HEK293T (cell line): ENCODE measurements around the gene BTBD9.

Experiments used
- CTCF ChIA-PET: fragments of 350-600 bp; formaldehyde crosslinking; extraction: SDS; loops from one replicate; lab custom pipeline; 2021; ENCODE audit warnings: antibody characterized with exemption, inconsistent platforms; lab: Yijun Ruan, JAX
- POLR2A ChIA-PET: fragments of 350-600 bp; formaldehyde crosslinking; extraction: SDS; loops from one replicate; lab custom pipeline; 2020; ENCODE audit warnings: antibody characterized with exemption, inconsistent platforms; lab: Yijun Ruan, JAX
- DNase-seq: peaks from one replicate; pipeline ENCODE4 v3.0.0; 2012; ENCODE audit warnings: mixed read lengths; ENCODE audit errors: extremely low spot score
- ARNT ChIP-seq: fragments of 450-650 bp; IDR thresholded peaks from 2 replicates; pipeline ENCODE4 v1.6.1; 2017; ENCODE audit warnings: mild to moderate bottlenecking
- BHLHE40 ChIP-seq: fragments of 450-650 bp; IDR thresholded peaks from 2 replicates; pipeline ENCODE4 v1.6.1; 2016; ENCODE audit warnings: mild to moderate bottlenecking, moderate library complexity, borderline replicate concordance
- CTBP1 ChIP-seq: fragments of 450-650 bp; IDR thresholded peaks from 2 replicates; pipeline ENCODE4 v1.6.1; 2016; ENCODE audit warnings: borderline replicate concordance
- ELF4 ChIP-seq: fragments of 450-650 bp; IDR thresholded peaks from 2 replicates; pipeline ENCODE4 v1.6.1; 2017; ENCODE audit warnings: antibody characterized with exemption
- FOXA1 ChIP-seq: fragments of 450-650 bp; IDR thresholded peaks from 2 replicates; pipeline ENCODE4 v1.6.1; 2016; ENCODE audit warnings: mild to moderate bottlenecking
- FOXK2 ChIP-seq: fragments of 450-650 bp; IDR thresholded peaks from 2 replicates; pipeline ENCODE4 v1.6.1; 2016; ENCODE audit warnings: mild to moderate bottlenecking
- FOXM1 ChIP-seq: fragments of 450-650 bp; IDR thresholded peaks from 2 replicates; pipeline ENCODE4 v1.6.1; 2017; ENCODE audit warnings: mild to moderate bottlenecking, borderline replicate concordance
- HDGF ChIP-seq: fragments of 450-650 bp; IDR thresholded peaks from 2 replicates; pipeline ENCODE4 v1.6.1; 2017; ENCODE audit warnings: antibody characterized with exemption, borderline replicate concordance
- L3MBTL2 ChIP-seq: fragments of 450-650 bp; conservative IDR thresholded peaks from 2 replicates; pipeline ENCODE4 v1.6.1; 2016; ENCODE audit warnings: mild to moderate bottlenecking
- LEF1 ChIP-seq: fragments of 450-650 bp; IDR thresholded peaks from 2 replicates; pipeline ENCODE4 v1.6.1; 2017; ENCODE audit warnings: mild to moderate bottlenecking, borderline replicate concordance
- NFRKB ChIP-seq: fragments of 450-650 bp; IDR thresholded peaks from 2 replicates; pipeline ENCODE4 v1.6.1; 2016; ENCODE audit warnings: mild to moderate bottlenecking, moderate library complexity
- SP1 ChIP-seq: fragments of 450-650 bp; IDR thresholded peaks from 2 replicates; pipeline ENCODE4 v1.6.1; 2017
- SUZ12 ChIP-seq: fragments of 450-650 bp; IDR thresholded peaks from 2 replicates; pipeline ENCODE4 v1.6.1; 2016; ENCODE audit warnings: mild to moderate bottlenecking
- TARDBP ChIP-seq: fragments of 450-650 bp; IDR thresholded peaks from 2 replicates; pipeline ENCODE4 v1.6.1; 2016
- ZNF384 ChIP-seq: fragments of 450-650 bp; IDR thresholded peaks from 2 replicates; pipeline ENCODE4 v1.6.1; 2016
- TF ChIP-seq, protein P1 (sequence below): fragments of 450-650 bp; IDR thresholded peaks from 2 replicates; pipeline ENCODE4 v1.6.1; 2016

Gene BTBD9

DNA sequence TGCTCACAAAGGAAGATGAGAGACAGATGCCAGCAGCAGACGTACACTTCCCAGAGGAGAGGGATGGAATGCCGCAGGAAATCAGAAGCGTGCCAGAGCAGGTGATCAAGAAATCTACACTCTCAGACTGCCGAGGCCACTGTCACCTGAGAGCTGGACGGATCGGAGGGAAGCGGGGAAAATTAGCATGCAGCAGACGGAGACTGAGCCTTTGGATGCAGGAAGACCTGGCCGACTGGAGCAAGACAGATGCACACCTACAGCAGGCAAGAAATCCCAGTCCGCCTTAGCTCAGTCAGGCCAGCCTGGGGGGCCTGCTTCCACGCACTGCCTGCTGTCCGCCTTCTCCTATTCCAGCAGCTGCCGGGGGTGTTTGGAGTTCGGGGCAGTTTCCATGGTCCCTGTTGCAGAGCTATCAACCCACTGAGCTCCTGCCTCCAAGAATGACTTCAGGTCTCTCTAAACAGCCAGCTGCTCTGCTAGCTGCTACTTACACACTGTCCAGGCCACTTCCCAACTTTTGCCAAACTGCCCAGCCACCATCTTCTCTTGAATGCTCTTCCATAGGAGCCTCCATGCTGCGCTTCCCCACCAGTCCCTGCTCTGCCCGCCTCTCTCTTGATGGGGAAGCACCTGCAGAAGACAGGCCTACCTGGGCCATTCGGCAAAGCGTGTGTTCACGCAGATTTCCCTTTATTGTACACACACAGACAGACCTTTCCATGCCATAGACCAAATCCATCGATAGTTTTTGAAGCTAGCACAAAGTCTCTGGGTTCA, 451.7 kb downstream of the BTBD9 start:
- no peak for DNase-seq
- POLR2A ChIA-PET, result no interaction called here
- TF ChIP-seq ELF4 (no peak), LEF1 (no peak), FOXA1 (no peak), SUZ12 (no peak), SP1 (no peak), ZNF384 (no peak), TARDBP (no peak), HDGF (no peak), FOXM1 (no peak), L3MBTL2 (no peak), CTBP1 (no peak)
- TF ChIP-seq, protein P1, sequence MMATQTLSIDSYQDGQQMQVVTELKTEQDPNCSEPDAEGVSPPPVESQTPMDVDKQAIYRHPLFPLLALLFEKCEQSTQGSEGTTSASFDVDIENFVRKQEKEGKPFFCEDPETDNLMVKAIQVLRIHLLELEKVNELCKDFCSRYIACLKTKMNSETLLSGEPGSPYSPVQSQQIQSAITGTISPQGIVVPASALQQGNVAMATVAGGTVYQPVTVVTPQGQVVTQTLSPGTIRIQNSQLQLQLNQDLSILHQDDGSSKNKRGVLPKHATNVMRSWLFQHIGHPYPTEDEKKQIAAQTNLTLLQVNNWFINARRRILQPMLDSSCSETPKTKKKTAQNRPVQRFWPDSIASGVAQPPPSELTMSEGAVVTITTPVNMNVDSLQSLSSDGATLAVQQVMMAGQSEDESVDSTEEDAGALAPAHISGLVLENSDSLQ, result no peak
- CTCF ChIA-PET, result no interaction called here

DNA sequence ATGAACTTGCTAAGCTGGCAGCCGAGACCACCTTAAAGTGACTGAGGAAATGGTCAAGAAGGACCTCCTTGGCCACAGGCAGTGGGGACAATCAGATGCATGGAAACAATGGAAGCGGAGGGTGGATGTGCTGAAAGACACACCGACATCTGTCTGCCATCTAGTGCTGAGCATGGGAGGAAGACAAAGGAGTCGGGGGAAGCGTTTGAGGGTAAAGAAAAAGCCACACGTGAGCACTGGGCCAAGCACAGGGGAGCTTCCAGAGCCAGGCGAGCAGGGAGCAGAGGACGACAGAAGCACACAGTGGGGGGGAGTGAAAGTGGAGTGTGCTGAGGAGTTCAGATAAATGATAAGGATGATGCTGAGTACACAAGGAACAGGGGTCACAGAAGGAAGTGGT, 452.4 kb downstream of the BTBD9 start:
- POLR2A ChIA-PET, result no interaction called here

GRCh38 chr6:38185752-38186151, 454.0 kb downstream of the BTBD9 start:
- no peak for TF ChIP-seq LEF1
- no peak for TF ChIP-seq TARDBP
- TF ChIP-seq CTBP1, result no peak
- no peak for TF ChIP-seq FOXM1
- TF ChIP-seq SP1, result no peak
- no peak for TF ChIP-seq ZNF384
- TF ChIP-seq, protein P1, result no peak
- no peak for TF ChIP-seq ARNT
- TF ChIP-seq NFRKB, result no peak
- TF ChIP-seq L3MBTL2, result no peak
- TF ChIP-seq ELF4, result no peak
- TF ChIP-seq FOXK2, result no peak
- no peak for TF ChIP-seq BHLHE40
- no peak for TF ChIP-seq HDGF
- no peak for TF ChIP-seq FOXA1
- TF ChIP-seq SUZ12, result no peak
- CTCF ChIA-PET, result no interaction called here

More for the DNA sequence above, 452.4 kb downstream of the BTBD9 start:
- CTCF ChIA-PET, result no interaction called here
- TF ChIP-seq, protein P1, result no peak
- no peak for TF ChIP-seq TARDBP
- TF ChIP-seq SUZ12, result no peak
- no peak for TF ChIP-seq LEF1
- TF ChIP-seq BHLHE40, result no peak
- no peak for TF ChIP-seq HDGF
- TF ChIP-seq ZNF384, result no peak
- no peak for DNase-seq

DNA sequence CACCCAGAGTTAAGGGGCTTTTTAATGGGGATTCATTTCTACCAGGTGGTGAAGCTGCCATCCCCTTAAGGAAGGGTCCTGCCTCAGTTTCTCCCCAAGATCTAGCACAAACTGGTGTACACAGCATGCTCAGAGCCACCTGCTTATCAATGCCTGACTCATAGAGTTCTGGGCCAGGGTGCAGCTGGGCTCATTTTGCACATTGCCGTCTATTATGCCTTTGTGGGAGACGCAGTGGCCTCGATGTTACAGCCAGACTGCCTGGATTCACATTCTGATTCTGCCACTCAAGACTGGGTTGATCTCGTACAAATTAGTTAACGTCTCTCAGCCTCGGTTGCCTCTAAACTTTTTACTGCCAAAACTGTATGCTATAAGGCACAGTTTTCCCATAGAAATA, 454.5 kb downstream of the BTBD9 start:
- CTCF ChIA-PET, result no interaction called here
- TF ChIP-seq NFRKB, result no peak
- no peak for TF ChIP-seq FOXA1
- no peak for TF ChIP-seq ARNT
- TF ChIP-seq BHLHE40, result no peak
- no peak for TF ChIP-seq ELF4
- TF ChIP-seq FOXK2, result no peak
- no peak for TF ChIP-seq SUZ12
- no peak for TF ChIP-seq HDGF
- no peak for TF ChIP-seq TARDBP
- TF ChIP-seq, protein P1, result no peak
- no peak for TF ChIP-seq ZNF384
- no peak for TF ChIP-seq CTBP1
- TF ChIP-seq LEF1, result no peak
- TF ChIP-seq FOXM1, result no peak
- no peak for TF ChIP-seq L3MBTL2
- TF ChIP-seq SP1, result no peak
- no peak for DNase-seq
- POLR2A ChIA-PET, result no interaction called here

More at GRCh38 chr6:38185752-38186151, 454.0 kb downstream of the BTBD9 start:
- POLR2A ChIA-PET, result no interaction called here
- no peak for DNase-seq

- CTCF ChIA-PET, result no interaction called here
- DNase-seq, result no peak
- POLR2A ChIA-PET, result no interaction called here
- TF ChIP-seq, protein P1, result no peak
- TF ChIP-seq FOXK2 (no peak), BHLHE40 (no peak), HDGF (no peak), LEF1 (no peak), FOXM1 (no peak), ELF4 (no peak), L3MBTL2 (no peak), NFRKB (no peak), ZNF384 (no peak), TARDBP (no peak), CTBP1 (no peak), SP1 (no peak)
Measured at GRCh38 chr6:38184585-38185080, 455.1 kb downstream of the BTBD9 start.
